Astrocyte of the cerebellum (primary cell): ENCODE results near the gene E4F1.

Source experiments
- DNase-seq: peaks from one replicate; pipeline ENCODE4 v3.0.0-alpha.2; 2011; ENCODE audit warnings: low read depth
- H3K4me3 ChIP-seq: 2 replicates; pipeline ENCODE4 v1.5.1; 2011; ENCODE audit warnings: mild to moderate bottlenecking, low read depth, low read length, moderate library complexity
- CTCF ChIP-seq: IDR thresholded peaks from 2 replicates; pipeline ENCODE4 v1.5.1; 2012; ENCODE audit warnings: low read length, low read depth, moderate library complexity, mild to moderate bottlenecking; ENCODE audit errors: missing control alignments
- in situ Hi-C: cut with HindIII; loops from 2 replicates; pipeline ENCODE4 v1.10.0; 2017; ENCODE audit warnings: low sequenced_read_pairs

E4F1 gene

GRCh38 chr16:2277466-2278271, 54.3 kb downstream of the E4F1 start:
- H3K4me3 ChIP-seq = no peak overlapping the region
- in situ Hi-C loops = loop anchor here (10.0 kb wide), 1 partner anchor 57 kb away; no protein-coding TSS in a partner anchor
- no peak for DNase-seq
- TF ChIP-seq CTCF = no peak

GRCh38 chr16:2278272-2278608, 54.8 kb downstream of the E4F1 start:
- no peak for TF ChIP-seq CTCF
- H3K4me3 ChIP-seq = no peak overlapping the region
- in situ Hi-C loops = loop anchor here (10.0 kb wide), 1 partner anchor 57 kb away; no protein-coding TSS in a partner anchor
- DNase-seq = no peak

GRCh38 chr16:2278956-2279800, 55.8 kb downstream of the E4F1 start:
- in situ Hi-C loops = loop anchor here (10.0 kb wide), 1 partner anchor 56 kb away; no protein-coding TSS in a partner anchor
- no peak for TF ChIP-seq CTCF

GRCh38 chr16:2280461-2280860, 57.1 kb downstream of the E4F1 start:
- no peak overlapping the region for H3K4me3 ChIP-seq
- no peak for DNase-seq
- TF ChIP-seq CTCF = no peak
- in situ Hi-C loops = no loop called here

More at GRCh38 chr16:2278956-2279800, 55.8 kb downstream of the E4F1 start:
- DNase-seq = no peak
- no peak overlapping the region for H3K4me3 ChIP-seq

- no peak for DNase-seq
- no peak overlapping the region for H3K4me3 ChIP-seq
- TF ChIP-seq CTCF = no peak
- in situ Hi-C loops = no loop called here
Observed at GRCh38 chr16:2280981-2281542, 57.7 kb downstream of the E4F1 start.

- H3K4me3 ChIP-seq = no peak overlapping the region
- no peak for DNase-seq
- in situ Hi-C loops = no loop called here
- no peak for TF ChIP-seq CTCF
Observed at GRCh38 chr16:2282262-2282661, 58.9 kb downstream of the E4F1 start.
